UCSD-AML1 (cell line): Measurements from ENCODE around the gene KRT20.
"Not testable (repeated sequence)": the region's sequence is repeated elsewhere in the genome, so short reads cannot be mapped to it uniquely, and the experiment has no call there.

Experiments
- DNase-seq: peaks from one replicate; lab custom pipeline; 2025; ENCODE audit not compliant: unreplicated experiment; lab: John Stamatoyannopoulos, UW

The KRT20 gene, protein sequence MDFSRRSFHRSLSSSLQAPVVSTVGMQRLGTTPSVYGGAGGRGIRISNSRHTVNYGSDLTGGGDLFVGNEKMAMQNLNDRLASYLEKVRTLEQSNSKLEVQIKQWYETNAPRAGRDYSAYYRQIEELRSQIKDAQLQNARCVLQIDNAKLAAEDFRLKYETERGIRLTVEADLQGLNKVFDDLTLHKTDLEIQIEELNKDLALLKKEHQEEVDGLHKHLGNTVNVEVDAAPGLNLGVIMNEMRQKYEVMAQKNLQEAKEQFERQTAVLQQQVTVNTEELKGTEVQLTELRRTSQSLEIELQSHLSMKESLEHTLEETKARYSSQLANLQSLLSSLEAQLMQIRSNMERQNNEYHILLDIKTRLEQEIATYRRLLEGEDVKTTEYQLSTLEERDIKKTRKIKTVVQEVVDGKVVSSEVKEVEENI

DNA sequence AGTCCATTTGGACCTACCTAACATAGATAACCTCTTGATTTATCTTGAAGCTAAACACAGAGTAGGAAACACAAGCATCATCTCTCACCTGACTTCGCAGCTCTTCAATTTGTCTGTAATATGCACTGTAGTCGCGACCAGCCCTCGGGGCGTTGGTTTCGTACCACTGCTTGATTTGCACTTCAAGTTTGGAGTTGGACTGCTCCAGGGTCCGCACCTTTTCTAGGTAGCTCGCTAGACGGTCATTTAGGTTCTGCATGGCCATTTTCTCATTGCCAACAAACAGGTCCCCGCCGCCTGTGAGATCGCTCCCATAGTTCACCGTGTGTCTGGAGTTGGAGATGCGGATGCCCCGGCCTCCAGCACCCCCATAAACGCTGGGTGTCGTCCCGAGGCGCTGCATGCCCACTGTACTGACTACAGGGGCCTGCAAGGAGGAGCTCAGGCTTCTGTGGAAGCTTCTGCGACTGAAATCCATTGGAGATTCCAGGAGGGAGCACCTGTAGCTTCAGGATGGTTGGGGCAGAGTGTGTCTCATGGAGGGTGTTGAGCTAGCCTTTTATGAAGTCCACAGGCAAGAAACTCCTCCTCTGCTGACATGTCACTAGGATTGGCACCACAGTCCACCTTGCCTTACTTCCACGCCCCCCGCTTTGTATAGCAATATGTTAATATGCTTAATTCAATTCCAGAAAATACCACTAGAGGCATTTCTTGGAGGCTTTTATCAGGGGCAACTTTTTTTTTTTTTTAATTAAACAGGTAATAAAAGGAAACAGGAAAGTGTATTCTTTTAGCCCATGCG, at the start of gene KRT20:
Gene KRT20, minus strand, starts transcription at position 535 of the 805 bp plus-strand sequence. Its CDS starts 57 bp downstream, at position 478.
- no peak for DNase-seq

DNA sequence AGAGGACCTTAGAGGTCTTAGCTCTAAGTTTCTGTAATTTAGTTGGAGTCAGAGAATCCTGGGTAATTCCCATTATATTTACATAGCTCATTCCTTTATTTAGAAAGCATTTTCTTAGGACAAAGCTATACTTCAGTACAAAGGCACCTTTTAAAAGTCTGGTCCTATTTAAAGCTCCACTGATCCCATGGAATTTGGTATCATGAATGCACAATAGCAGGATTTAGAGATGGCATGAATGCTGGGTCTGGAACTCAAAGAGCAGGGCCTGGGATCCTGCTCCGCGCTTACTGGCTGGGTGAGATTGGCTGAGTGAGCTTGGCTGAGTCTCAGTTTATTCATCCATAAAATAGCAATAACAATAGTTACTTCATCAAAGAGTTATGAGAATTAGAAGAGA, 47.6 kb upstream of the KRT20 start:
- no peak for DNase-seq

DNA sequence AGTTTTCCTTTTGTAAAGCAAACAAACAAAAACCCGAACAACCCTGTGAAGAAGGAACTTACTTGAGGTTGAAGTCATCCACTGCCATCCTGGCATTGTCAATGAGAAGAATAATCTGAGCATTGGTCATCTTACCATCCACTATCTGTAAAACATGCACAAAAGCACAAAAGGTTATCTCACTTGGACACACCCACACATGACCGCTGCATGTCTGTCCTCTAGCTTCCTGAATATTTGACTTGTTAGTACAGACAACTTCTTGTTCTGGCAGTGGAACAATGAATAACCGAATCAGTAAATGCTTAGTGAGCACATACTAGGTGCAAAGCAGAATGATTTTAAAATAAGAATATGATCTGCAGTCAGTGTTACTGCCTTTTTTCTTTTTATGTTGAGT, 46.3 kb upstream of the KRT20 start:
- no peak for DNase-seq

DNA sequence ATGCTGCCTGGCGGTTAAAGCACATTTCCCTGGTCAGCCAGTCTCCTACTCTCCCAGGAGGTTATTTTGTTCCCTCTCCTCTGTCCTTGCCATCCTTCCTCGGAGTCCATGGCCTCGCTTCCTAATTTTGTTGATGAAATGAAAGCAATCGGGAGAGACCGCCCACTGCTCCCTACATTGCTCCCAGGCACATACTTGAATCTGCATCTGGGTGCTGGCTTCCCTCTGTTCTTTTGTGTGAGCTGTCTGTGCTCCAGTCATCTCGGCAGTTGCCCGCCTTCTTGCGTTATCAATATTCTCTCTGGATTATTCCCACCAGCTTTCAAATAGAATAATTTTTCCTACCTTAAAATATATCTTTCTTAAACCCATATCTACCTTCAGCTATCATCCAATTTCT, 41.3 kb upstream of the KRT20 start:
- DNase-seq = no peak

DNA sequence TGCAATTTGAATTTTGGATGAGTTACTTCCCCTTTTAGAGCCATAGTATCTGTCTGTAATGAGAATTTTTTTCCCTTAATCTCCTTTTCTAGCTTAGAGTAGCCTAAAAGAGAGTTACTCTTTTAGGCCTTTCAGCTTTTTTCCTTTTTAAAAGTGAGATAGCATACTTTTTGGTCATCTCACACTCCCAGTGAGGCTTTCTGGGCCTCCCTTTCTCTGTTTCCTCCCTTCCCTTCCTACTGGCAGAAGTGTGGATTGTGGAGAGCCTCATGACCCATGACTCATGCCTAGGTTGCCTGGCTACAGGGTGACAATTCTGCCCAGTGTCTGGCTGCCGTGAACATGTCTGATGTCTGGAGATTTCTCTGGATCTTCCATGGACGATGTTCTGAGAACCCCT, 37.2 kb upstream of the KRT20 start:
- DNase-seq = peak; percentile 29

DNA sequence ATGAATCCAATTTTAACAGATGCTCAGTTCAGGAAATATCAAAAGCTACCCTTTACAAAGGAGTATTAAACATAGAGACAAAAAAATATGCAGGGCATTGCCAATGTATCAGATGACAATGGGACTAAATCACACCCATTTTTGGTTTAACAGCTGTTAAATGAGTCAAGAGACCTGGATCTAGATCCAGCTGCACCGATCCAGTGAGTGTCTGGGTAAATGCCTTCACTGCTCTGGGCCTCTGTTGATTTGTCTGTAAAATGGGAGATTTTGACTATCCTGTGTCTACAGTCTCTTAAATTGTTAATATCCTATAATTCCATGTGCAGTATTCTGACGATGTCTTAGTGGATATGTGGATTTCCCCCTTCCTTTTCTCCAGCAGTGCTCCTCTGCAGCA, 36.0 kb upstream of the KRT20 start:
- DNase-seq = no peak

DNA sequence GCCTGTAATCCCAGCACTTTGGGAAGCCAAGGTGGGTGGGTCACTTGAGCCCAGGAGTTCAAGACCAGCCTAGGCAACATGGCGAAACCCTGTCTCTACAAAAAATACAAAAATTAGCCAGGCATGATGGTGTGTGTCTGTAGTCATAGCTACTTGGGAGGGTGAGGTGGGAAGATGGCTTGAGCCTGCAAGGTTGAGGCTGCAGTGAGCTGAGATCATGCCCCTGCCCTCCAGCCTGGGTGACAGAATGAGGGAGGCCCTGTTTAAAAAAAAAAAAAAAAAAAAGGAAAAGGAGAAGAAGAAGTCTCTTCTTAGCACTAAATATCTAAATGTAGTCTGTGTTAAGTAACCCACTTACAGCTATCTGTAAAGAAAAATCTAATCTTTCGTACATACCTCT, 32.1 kb upstream of the KRT20 start:
- not testable (repeated sequence) for DNase-seq

DNA sequence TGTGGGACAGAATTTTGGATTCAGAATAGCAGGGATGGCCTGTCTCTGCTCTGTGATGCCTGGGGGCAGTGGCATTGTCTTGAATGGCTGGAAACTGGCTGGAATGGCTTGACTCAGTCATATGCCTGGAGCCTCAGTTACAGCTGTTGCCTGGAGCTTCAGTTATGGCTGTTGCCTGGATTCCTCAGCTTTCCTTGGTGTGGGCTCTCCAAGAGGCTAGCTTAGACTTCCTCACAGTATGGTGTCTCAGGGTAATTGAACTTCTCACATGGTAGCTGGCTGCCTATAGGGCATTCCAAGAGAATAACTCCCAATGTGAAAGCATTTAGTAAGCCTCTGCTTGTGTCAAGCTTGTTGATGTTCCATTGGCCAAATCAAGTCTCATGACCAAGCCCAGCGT, 31.3 kb upstream of the KRT20 start:
- DNase-seq = no peak

DNA sequence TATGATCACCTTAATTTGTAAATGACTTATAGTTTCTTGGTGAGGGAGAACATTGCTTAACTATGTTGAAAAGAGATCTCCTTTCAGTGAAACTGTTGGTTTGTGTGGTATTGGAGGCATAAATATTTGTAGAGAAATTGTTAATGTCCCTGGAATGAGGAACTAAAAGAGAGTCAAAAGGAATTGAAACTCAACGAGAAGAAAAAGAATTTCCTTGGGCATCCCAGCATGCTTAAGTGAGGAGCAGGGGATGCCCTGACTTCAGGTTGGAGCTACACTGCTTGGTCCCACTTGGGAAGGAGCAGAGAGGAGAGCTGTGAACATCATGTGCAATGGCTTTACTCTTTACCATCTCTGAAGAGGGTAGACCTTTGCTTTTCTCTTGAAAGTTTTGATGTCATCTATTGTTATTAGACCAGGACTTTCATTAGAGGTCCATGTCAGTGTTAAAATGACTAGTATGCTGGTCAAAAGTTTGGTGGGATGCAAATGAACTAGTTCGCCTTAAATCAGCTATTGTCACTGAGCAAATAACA, 30.7 kb upstream of the KRT20 start:
- no peak for DNase-seq

DNA sequence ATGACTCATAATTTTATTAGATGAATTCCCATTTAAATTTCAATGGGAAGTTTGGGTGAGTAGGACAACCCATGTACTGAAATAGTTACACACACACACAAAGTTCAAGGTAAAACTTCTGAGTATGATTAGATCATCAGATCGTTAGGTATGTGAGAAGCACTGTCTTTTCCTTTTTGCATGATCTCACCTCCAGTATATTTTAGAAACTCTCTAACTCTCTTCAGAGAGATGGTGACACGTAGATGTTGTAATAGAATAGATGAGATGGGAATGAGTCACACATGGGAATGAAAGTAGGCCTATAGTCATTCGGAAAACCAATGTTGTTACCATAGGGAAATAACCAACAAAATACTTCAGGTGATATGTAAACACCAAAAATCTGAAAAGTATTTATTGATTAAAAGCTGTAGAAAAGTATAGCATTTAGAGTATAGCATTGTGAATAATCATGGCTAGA, 30.2 kb upstream of the KRT20 start:
- no peak for DNase-seq

DNA sequence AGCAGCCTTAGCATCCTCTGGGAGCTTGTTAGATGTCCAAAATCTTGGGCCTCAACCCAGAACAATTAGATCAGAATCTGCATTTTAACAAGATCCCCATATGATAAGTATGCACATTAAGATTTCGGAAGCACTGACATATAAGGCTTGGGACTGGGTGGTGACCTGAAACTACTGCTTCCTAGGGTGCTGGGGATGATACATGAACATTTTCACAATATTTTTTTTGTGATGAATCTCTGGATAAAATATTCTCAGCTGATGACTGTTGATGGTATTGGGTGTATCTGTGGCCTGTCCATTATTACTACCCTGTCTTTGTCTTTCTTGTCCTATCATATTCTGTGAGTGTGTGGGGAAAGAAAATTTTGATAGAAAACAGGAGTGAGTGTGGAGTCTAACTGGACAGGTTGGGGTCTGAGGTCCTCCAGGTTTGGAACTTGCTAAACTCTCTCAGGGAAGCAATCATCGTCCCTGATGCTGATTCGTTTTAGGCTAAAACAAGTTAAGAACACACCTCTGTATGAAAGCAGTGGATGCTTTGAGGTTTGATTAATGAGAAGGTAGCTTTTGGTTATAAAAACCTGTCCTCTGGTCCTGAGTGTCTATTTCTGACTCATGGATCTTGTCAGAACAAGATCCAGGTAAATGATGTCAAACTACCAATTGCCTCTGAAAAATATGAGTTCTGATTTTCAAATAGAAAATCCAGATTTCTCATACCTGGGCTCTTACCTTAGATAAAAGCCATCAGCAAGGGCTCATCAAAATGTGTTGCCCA, 29.2 kb upstream of the KRT20 start:
- DNase-seq = no peak

DNA sequence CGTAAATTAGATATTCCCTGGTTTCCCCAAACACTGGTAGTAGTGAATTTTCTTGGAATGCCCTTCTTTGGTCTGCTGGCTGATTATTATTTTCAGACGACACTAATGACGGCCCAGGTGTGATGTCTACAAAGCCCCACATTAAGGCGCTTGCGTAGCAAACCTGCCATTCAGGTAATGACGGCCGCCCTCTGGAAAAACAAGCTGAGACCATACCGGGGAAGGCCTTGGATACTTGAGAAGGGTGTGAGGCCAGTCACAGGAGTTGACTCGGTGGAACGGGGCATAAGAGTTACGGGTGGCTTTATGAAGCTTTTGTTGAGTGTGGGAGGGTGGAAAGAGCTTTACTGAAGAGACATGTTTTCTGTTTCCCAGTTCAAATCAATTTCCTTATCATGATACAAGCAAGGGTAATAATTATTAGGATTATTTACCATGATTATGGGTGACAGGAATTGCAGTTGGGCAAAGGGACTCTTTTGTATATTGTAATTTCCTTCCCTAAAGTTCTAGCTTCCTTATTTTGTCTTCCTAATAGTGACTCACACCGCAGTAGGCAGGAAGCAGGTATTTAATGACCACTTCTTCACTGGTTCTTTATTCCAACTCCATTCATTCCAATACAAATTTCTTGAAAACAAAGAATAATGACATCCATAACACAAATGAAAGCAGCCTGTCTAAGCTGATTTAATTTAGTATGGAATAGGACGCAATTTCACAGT, 27.6 kb upstream of the KRT20 start:
- DNase-seq = no peak

DNA sequence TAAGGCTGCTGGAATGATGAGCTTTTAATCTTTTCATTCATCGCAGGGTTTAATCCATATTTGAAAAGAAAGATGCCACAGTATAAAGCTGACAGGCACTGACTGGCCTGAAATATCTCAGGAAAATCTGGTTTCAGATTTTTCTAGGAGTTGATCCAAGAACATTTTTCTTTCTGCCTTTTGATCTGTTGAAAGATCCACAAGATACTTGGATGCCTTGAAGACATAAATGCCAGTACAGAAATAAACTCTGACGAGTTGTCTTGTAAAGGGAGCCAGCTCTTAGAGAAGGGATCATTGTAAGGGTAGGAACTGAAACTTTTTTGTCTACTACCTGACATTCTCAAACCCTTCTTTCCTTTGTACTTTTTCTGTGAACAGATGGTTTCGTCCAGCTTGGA, 25.4 kb upstream of the KRT20 start:
- DNase-seq = no peak

DNA sequence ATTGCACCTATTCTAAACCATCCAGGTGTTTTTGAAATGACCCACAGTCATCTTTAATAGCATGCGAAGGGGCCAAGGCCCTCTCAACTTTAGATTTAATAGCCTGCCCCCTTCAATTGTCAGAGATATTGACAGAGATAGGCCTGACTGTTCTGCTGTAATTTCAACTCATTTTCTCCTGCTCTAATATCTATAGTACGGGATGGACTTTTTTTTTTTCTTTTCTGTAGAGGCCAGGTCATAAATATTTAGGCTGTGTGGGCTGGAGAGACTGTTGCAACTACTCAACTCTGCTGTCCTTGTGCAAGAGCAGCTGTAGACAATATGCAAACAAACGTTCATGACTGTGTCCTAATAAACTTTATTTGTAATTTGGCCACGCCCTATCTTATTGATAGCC, 24.7 kb upstream of the KRT20 start:
- no peak for DNase-seq

DNA sequence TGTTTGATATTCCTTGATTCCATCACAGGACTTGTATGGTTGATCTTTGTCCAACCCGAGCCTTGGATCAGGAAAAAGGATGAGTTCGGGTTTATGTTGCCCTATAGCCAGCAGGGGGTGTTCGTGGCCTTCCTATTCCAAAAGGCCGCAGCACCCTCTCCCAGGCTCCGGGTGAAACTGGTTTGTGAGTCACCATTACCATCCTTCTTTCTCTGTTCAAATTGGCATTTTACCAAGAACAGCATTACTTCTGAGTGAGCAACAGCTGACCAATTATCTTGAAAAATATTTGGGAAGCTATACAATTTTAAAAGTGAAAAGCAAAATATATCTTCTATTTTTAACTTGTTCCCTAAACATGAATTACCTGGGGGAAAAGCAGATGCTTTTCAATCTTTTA, 24.3 kb upstream of the KRT20 start:
- peak; percentile 54 for DNase-seq

DNA sequence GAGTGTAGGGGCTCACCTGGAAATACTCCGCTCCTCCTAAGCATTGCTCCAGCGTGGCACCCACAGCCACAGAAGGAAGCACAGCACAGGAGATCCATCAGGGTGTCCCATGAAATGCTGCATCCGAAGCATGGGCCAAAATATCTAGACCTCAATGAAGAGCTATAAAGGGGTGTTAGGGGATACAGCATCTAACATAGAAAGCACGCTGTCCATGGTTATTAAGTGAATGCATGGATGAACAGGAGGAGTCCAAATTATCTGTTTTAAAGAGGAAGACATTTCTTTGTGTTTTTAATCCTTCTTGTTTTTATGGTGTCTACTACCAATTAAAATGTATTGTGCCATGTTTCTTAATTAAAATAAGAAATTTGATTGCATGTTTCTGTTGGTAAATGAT, 21.6 kb upstream of the KRT20 start:
- no peak for DNase-seq

DNA sequence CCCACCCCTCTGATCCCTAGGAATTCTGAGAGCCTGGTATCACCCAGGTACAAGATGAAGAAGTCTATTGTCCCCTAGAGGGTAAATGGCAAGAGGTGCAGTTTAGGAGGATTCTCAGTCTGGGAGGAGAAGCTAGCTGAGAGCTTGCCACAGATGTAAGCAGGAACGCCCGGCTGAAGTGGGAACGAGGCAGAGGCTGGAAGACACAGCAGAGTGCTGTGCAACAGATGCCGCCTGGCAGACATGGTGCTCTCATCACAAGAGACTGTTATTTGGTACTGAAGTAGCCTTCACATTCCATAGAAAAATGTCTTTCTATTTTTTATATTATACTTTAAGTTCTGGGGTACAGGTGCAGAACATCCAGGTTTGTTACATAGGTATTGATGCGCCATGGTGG, 20.3 kb upstream of the KRT20 start:
- no peak for DNase-seq

DNA sequence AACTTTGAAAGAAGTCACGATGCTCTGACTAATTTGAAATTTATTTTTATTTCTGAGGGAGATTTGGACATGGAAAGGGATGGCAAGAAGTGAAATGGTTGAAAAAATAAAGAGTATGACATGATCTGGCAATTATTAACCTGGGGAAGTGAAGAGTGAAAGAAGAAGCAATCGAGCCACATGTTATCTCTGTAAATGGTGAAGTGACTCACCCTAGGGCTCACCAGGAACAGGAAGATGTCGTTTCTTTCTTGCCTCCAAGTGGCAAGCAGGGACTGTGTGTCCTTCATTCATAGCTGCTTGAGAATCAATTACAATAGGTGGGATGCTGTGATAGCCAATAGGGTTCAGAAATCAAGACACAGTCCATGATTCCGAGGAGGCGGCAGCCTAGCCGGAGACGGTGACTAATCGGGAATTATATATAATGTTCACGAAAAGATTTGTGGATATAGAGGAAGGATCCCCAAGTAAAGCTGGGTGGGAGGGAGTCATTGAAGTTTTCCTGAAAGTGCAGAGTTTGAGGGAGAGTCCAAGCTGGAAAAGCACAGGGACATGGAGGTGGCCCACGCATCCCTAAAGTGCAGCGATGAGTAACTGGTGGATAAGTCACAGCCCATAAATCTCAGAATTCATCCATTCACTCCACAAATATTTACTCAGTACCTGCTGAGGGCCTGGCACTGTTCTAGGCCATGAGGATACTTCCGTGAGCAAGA, 18.2 kb upstream of the KRT20 start:
- no peak for DNase-seq

DNA sequence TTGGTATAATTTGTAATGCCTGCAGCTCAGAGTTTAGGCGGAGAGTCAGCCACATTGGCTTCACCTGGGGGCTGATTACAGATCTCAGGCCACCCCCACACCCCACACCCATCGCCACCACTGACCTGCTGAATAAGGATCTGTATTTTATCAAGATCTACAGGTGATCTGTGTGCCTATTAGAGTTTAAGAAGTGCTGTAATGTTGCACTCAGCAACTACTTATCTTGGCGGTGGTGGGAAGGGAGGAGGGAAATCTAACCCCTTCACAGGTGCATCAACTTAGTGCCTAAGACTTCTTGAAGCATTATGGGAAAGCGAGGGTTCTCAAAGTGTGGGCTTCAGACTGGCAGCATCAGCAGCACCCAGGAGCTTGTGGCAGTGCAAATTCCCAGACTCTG, 17.5 kb upstream of the KRT20 start:
- DNase-seq = no peak

DNA sequence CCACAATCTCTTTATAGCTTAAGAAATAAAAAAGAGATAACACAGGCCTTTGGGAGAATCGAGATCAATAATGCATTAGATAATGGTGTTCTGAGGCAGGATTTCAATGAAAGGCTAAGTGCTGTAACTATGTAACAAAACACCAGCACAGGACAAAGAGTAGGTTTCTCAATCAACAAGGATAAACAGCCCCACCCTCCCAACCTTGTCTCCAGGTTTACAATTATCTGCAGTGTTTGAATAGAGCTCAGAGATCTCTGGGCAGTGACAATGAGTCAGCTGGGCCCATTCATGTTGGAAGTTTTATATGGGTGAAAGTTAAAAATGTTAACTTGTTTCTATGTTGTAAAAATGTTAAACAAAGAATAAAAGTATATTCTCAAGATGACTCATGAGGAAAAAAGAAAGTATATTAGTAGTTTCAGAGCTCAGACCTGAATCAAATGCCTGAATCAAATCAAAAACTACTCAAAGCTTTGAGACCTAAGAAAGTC, 17.0 kb upstream of the KRT20 start:
- no peak for DNase-seq
